WTC11 (cell line): ENCODE data around the gene CCDC141. TPM values are rescaled to one million over a fixed set of nuclear protein-coding genes. Genes with fewer than 3 reads are reported as not detected.

Experiments used
- ATAC-seq: fragments of 200-7000 bp; cut with Tn5 transposase; 2 replicates; pipeline ENCODE4 v1.10.0; 2021; ENCODE audit warnings: mild to moderate bottlenecking, moderate library complexity
- CTCF ChIA-PET: fragments of 300-600 bp; sonication (Branson Sonifier 250); formaldehyde crosslinking; loops from one replicate; lab custom pipeline; 2021; ENCODE audit warnings: antibody characterized with exemption; lab: Charles Lee
- POLR2A ChIA-PET: fragments of 350-600 bp; sonication (Branson Sonifier 250); formaldehyde crosslinking; loops from one replicate; lab custom pipeline; 2021; ENCODE audit warnings: antibody characterized with exemption; lab: Charles Lee
- DNase-seq: peaks from one replicate; pipeline ENCODE4 v3.0.0; 2021; ENCODE audit warnings: low spot score
- H3K27ac Mint-ChIP-seq: 2 replicates; pipeline ENCODE4 v1.8.0; 2021; ENCODE audit warnings: mixed read lengths
- H3K27me3 Mint-ChIP-seq: 2 replicates; pipeline ENCODE4 v1.8.0; 2021; ENCODE audit warnings: low read depth, mild to moderate bottlenecking, moderate library complexity, mixed read lengths
- H3K36me3 Mint-ChIP-seq: 2 replicates; pipeline ENCODE4 v1.8.0; 2021; ENCODE audit warnings: mixed read lengths
- H3K4me1 Mint-ChIP-seq: 2 replicates; pipeline ENCODE4 v1.8.0; 2022; ENCODE audit warnings: mixed read lengths
- H3K4me3 Mint-ChIP-seq: 2 replicates; pipeline ENCODE4 v1.8.0; 2021; ENCODE audit warnings: mild to moderate bottlenecking, moderate library complexity, mixed read lengths
- H3K9me3 Mint-ChIP-seq: 2 replicates; pipeline ENCODE4 v1.8.0; 2021; ENCODE audit warnings: mixed read lengths
- CTCF ChIP-seq: fragments of 200-600 bp; IDR thresholded peaks from 2 replicates; pipeline ENCODE4 v1.8.0; 2022; ENCODE audit warnings: antibody characterized with exemption
- EMX1 ChIP-seq: fragments of 250-450 bp; sonication (Bioruptor Pico); IDR thresholded peaks from 2 replicates; pipeline ENCODE4 v1.8.0; 2021; ENCODE audit warnings: mild to moderate bottlenecking
- FOXP4 ChIP-seq: sonication (generic); formaldehyde crosslinking; IDR thresholded peaks from 2 replicates; pipeline ENCODE4 v1.8.0; 2022; ENCODE audit warnings: mild to moderate bottlenecking, missing genetic modification reagents
- GABPB1 ChIP-seq: sonication (generic); formaldehyde crosslinking; IDR thresholded peaks from 2 replicates; pipeline ENCODE4 v1.8.1; 2023; ENCODE audit warnings: mild to moderate bottlenecking, missing genetic modification reagents
- JUN ChIP-seq: sonication (generic); formaldehyde crosslinking; IDR thresholded peaks from 2 replicates; pipeline ENCODE4 v1.8.0; 2023; ENCODE audit warnings: mild to moderate bottlenecking, missing genetic modification reagents
- KAT7 ChIP-seq: sonication (generic); formaldehyde crosslinking; IDR thresholded peaks from 2 replicates; pipeline ENCODE4 v1.8.1; 2023; ENCODE audit warnings: missing genetic modification reagents, mild to moderate bottlenecking, borderline replicate concordance
- NFE2L1 ChIP-seq: sonication (generic); formaldehyde crosslinking; IDR thresholded peaks from 2 replicates; pipeline ENCODE4 v1.8.1; 2023; ENCODE audit warnings: missing genetic modification reagents
- NR1H2 ChIP-seq: sonication (generic); formaldehyde crosslinking; IDR thresholded peaks from 2 replicates; pipeline ENCODE4 v1.9.0; 2021; ENCODE audit warnings: mild to moderate bottlenecking, moderate library complexity, missing genetic modification reagents
- NR3C1 ChIP-seq: sonication (generic); formaldehyde crosslinking; conservative IDR thresholded peaks from 2 replicates; pipeline ENCODE4 v1.8.1; 2023; ENCODE audit warnings: low read depth, mild to moderate bottlenecking, missing genetic modification reagents
- PREB ChIP-seq: sonication (generic); formaldehyde crosslinking; IDR thresholded peaks from 2 replicates; pipeline ENCODE4 v1.8.1; 2022; ENCODE audit warnings: mild to moderate bottlenecking, missing genetic modification reagents, moderate library complexity, borderline replicate concordance
- ZBTB21 ChIP-seq: sonication (generic); formaldehyde crosslinking; IDR thresholded peaks from 2 replicates; pipeline ENCODE4 v1.8.1; 2023; ENCODE audit warnings: mild to moderate bottlenecking, missing genetic modification reagents, borderline replicate concordance
- ZNF232 ChIP-seq: sonication (generic); formaldehyde crosslinking; IDR thresholded peaks from 2 replicates; pipeline ENCODE4 v1.8.0; 2022; ENCODE audit warnings: mild to moderate bottlenecking, missing genetic modification reagents
- total RNA-seq: library from RNA; stranded (reverse); gene quantifications from 3 replicates; pipeline ENCODE4 v1.2.3, GENCODE V29; 2021
- TF ChIP-seq, protein P1 (sequence below): sonication (generic); formaldehyde crosslinking; IDR thresholded peaks from 2 replicates; pipeline ENCODE4 v1.8.1; 2023; ENCODE audit warnings: mild to moderate bottlenecking, missing genetic modification reagents, moderate library complexity
- TF ChIP-seq, protein P2 (sequence below): sonication (generic); formaldehyde crosslinking; IDR thresholded peaks from 2 replicates; pipeline ENCODE4 v1.8.0; 2022; ENCODE audit warnings: mild to moderate bottlenecking, missing genetic modification reagents

The CCDC141 gene
- total RNA-seq, 1 experiment from 2014 or later, result 8.5 TPM

DNA sequence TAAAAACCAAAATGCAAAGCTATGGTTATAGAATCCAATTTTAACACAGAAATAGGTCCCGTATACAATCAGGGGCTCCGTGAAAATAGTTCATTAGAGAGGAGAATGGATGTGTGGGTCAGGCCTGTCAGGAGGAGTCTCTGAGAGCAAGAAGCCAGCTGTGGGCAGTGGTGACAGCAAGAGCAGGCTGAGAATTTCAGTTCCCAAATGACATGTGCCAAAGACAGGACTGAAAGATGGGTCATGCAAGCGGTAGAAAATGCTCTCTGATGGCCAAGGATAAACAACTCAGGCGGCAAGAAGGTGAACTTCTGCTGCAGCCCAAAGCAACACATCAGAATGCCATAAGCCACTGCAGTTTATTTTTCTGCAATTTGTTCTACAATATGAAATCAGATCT is 100.4 kb downstream of the CCDC141 start (continued):
- TF ChIP-seq, protein P1, sequence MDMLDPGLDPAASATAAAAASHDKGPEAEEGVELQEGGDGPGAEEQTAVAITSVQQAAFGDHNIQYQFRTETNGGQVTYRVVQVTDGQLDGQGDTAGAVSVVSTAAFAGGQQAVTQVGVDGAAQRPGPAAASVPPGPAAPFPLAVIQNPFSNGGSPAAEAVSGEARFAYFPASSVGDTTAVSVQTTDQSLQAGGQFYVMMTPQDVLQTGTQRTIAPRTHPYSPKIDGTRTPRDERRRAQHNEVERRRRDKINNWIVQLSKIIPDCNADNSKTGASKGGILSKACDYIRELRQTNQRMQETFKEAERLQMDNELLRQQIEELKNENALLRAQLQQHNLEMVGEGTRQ (CRISPR knock-in tag), result no peak
- TF ChIP-seq, protein P2, sequence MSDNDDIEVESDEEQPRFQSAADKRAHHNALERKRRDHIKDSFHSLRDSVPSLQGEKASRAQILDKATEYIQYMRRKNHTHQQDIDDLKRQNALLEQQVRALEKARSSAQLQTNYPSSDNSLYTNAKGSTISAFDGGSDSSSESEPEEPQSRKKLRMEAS (CRISPR knock-in tag), result no peak
- TF ChIP-seq EMX1 (CRISPR knock-in tag), result no peak

- DNase-seq (no peak), ATAC-seq (no peak)
- H3K9me3 Mint-ChIP-seq, result peaks cover 14% of the 10 kb centered on the region
- H3K27ac Mint-ChIP-seq, result no peak overlapping the region
- no peak for TF ChIP-seq CTCF
- peaks cover 4% of the 10 kb centered on the region; the same call in 1 of the 2 replicates for H3K4me1 Mint-ChIP-seq
- ChIA-PET POLR2A (no interaction called here), CTCF (no interaction called here)
- no peaks in the 10 kb centered on the region for H3K27me3 Mint-ChIP-seq
- H3K4me3 Mint-ChIP-seq, result no peak overlapping the region
- H3K36me3 Mint-ChIP-seq, result peaks cover 8% of the 10 kb centered on the region
These were observed 100.8 kb downstream of the CCDC141 start for GRCh38 chr2:178949151-178949550.

DNA sequence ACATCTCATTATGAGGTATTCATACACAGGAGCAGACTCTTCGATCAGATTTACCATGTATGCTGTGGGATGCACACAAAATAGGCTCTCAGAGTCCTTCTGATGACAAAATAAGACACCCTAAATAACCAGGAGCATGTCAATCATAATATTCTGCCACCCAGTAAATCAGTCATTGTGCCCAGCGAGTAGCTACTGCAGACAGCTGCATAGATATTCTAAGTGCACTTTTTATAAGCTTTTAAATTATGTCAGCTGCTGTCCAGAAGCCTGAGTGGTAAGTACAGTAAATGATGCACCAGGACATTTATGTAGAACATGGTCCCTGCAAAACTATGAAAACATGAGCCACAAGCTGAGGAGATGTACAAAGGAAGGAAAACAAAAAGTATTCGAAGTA is 102.9 kb downstream of the CCDC141 start:
- ATAC-seq (no peak), DNase-seq (no peak)
- no peak overlapping the region for H3K4me3 Mint-ChIP-seq
- no peaks in the 10 kb centered on the region for H3K27me3 Mint-ChIP-seq
- peaks cover 14% of the 10 kb centered on the region for H3K9me3 Mint-ChIP-seq
- H3K27ac Mint-ChIP-seq, result no peak overlapping the region
- POLR2A ChIA-PET, result no interaction called here
- H3K4me1 Mint-ChIP-seq, result peaks cover 4% of the 10 kb centered on the region; the same call in 1 of the 2 replicates
- H3K36me3 Mint-ChIP-seq, result peaks cover 8% of the 10 kb centered on the region
- TF ChIP-seq NFE2L1 (CRISPR knock-in tag) (no peak), PREB (CRISPR knock-in tag) (no peak)
- CTCF ChIA-PET, result no interaction called here

- ATAC-seq (no peak), DNase-seq (no peak)
- peaks cover 4% of the 10 kb centered on the region; the same call in 1 of the 2 replicates for H3K4me1 Mint-ChIP-seq
- H3K27ac Mint-ChIP-seq, result no peak overlapping the region
- ChIA-PET CTCF (no interaction called here), POLR2A (no interaction called here)
- H3K36me3 Mint-ChIP-seq, result peaks cover 8% of the 10 kb centered on the region
- TF ChIP-seq GABPB1 (CRISPR knock-in tag), result no peak
- H3K27me3 Mint-ChIP-seq, result no peaks in the 10 kb centered on the region
- peaks cover 14% of the 10 kb centered on the region for H3K9me3 Mint-ChIP-seq
- no peak overlapping the region for H3K4me3 Mint-ChIP-seq
These were observed 103.4 kb downstream of the CCDC141 start for GRCh38 chr2:178946494-178946893.

- TF ChIP-seq ZNF232 (no peak), NR3C1 (CRISPR knock-in tag) (no peak), KAT7 (CRISPR knock-in tag) (no peak), NR1H2 (no peak), JUN (CRISPR knock-in tag) (no peak), ZBTB21 (no peak), FOXP4 (no peak)
- TF ChIP-seq, protein P2 (CRISPR knock-in tag), result no peak
- H3K27me3 Mint-ChIP-seq, result no peaks in the 10 kb centered on the region
- POLR2A ChIA-PET, result no interaction called here
- H3K27ac Mint-ChIP-seq, result no peak overlapping the region
- H3K4me3 Mint-ChIP-seq, result no peak overlapping the region
- CTCF ChIA-PET, result no interaction called here
- DNase-seq (no peak), ATAC-seq (no peak)
- H3K4me1 Mint-ChIP-seq, result peaks cover 2% of the 10 kb centered on the region; the same call in 1 of the 2 replicates
- peaks cover 8% of the 10 kb centered on the region for H3K36me3 Mint-ChIP-seq
- H3K9me3 Mint-ChIP-seq, result peaks cover 13% of the 10 kb centered on the region
These were observed 106.2 kb downstream of the CCDC141 start for GRCh38 chr2:178943745-178944144.
